IPS-20b (cell line): ENCODE measurements around the gene SPATS1.
"Not testable (repeated sequence)": the region's sequence is repeated elsewhere in the genome, so short reads cannot be mapped to it uniquely, and the experiment has no call there.

Experiments
- H3K27ac ChIP-seq: one replicate; pipeline ENCODE4 v1.5.1; 2013; ENCODE audit warnings: low read length
- H3K27me3 ChIP-seq: 2 replicates; pipeline ENCODE4 v1.6.1; 2013; ENCODE audit warnings: mild to moderate bottlenecking, low read length, inconsistent platforms; ENCODE audit not compliant: insufficient read depth
- H3K36me3 ChIP-seq: 2 replicates; pipeline ENCODE4 v1.6.1; 2013; ENCODE audit warnings: low read depth, mild to moderate bottlenecking, inconsistent platforms, low read length, moderate library complexity; ENCODE audit not compliant: insufficient read depth
- H3K4me1 ChIP-seq: 2 replicates; pipeline ENCODE4 v1.6.1; 2013; ENCODE audit warnings: mild to moderate bottlenecking, control low read depth, inconsistent platforms, low read length, moderate library complexity; ENCODE audit not compliant: insufficient read depth
- H3K4me3 ChIP-seq: 2 replicates; pipeline ENCODE4 v1.5.1; 2013; ENCODE audit warnings: mild to moderate bottlenecking, low read length, inconsistent platforms
- H3K9ac ChIP-seq: 2 replicates; pipeline ENCODE4 v1.6.1; 2013; ENCODE audit warnings: low read depth, mild to moderate bottlenecking, inconsistent platforms, low read length, moderate library complexity
- H3K9me3 ChIP-seq: 2 replicates; pipeline ENCODE4 v1.6.1; 2013; ENCODE audit warnings: mild to moderate bottlenecking, low read depth, low read length, inconsistent platforms; ENCODE audit not compliant: insufficient read depth

The SPATS1 gene

DNA sequence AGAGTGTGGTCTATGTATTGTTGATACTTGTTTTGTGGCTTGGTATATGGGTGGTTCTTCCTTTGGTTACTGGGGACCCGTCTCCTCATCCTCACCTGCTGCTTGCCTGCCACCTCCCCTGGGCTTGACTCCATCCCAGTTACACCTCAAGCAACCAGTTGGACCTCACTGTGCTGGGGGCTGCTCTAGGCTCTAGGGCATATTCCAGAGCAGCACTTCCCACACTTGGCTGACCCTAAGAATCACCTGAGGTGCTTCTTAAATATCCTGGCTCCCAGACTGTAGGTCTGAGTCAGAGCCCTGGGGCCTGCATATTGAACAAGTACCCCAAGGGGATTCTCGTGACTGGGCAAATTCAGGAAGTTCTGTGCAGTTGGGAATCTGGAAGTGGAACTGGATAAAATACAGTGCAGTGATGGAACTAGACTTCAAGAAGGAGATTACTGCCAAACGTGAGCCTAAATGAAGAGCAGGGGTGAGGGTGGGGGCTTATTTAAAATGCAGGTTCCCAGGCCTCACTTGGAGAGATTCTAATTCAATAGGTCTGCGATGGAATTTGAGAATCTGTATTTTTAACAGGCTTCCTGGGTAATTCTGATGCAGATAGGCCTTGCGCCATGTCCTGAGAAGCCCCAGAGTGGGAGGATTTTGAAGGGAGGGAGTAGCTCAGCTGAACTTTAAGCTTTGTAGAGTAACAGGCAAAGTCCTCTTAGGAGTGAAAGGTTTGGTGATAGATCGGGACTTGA, 7.6 kb downstream of the SPATS1 start:
- Histone ChIP-seq H3K36me3 (no peaks in the 10 kb centered on the region), H3K9me3 (no peaks in the 10 kb centered on the region; the same call in 1 of the 2 replicates), H3K9ac (no peak overlapping the region), H3K4me3 (no peak overlapping the region; the same call in 1 of the 2 replicates), H3K27ac (no peak overlapping the region), H3K27me3 (no peaks in the 10 kb centered on the region), H3K4me1 (peaks cover 8% of the 10 kb centered on the region)

DNA sequence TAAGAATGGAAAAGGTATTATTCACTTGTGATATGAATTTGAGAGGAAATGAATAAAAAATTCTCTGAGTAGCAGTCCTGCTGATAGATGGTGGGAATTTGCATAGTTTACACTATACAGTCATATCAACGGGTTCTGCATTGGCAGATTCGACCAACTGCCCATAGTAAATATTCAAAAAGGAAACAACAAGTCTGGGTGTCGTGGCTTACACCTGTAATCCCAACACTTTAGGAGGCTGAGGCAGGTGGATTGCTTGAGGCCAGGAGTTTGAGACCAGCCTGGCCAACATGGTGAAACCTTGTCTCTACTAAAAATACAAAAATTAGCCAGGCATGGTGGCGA, 8.2 kb downstream of the SPATS1 start:
- not testable (repeated sequence) for H3K27ac ChIP-seq, H3K27me3 ChIP-seq, H3K4me1 ChIP-seq, H3K36me3 ChIP-seq, H3K9ac ChIP-seq, H3K4me3 ChIP-seq, H3K9me3 ChIP-seq

DNA sequence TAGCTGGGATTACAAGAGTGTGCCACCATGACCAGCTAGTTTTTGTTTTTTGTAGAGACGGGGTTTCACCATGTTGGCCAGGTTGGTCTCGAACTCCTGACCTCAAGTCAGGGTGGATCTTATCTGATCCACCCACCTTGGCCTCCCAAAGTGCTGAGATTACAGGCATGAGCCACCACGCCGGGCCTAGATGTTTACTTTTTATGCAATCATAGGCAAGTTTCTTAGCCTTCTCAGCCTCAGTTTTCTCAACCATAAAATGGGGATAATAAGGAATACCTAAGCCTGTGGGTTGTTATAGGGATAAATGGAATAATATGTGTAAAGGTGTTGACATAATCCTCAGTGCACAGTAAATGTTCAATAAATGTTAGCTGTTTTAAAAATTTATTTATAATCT, 9.8 kb downstream of the SPATS1 start:
- no peaks in the 10 kb centered on the region for H3K36me3 ChIP-seq
- H3K4me1 ChIP-seq: peaks cover 8% of the 10 kb centered on the region
- no peaks in the 10 kb centered on the region for H3K27me3 ChIP-seq
- H3K4me3 ChIP-seq: no peak overlapping the region
- no peaks in the 10 kb centered on the region; the same call in 1 of the 2 replicates for H3K9me3 ChIP-seq
- H3K9ac ChIP-seq: no peak overlapping the region
- H3K27ac ChIP-seq: no peak overlapping the region

DNA sequence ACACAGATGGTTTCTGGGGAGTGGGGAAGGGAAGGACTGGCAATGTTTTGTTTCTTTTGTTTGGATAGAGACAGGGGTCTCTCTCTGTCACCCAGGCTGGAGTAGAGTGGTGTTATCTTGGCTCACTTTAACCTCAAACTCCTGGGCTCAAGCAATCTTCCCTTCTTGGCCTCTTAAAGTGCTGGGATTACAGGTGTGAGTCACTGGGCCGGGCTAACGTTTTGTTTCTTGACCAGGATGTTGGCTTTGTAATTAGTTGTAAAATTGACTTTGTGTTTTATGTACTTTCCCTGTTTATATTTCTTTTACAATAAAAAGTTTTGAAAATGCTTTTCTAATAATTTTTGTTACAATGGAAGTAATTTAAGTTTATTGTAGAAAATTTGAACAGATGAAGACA, 10.9 kb downstream of the SPATS1 start:
- Histone ChIP-seq H3K4me3 (no peak overlapping the region), H3K9ac (no peak overlapping the region), H3K27ac (no peak overlapping the region), H3K36me3 (no peaks in the 10 kb centered on the region), H3K9me3 (no peaks in the 10 kb centered on the region; the same call in 1 of the 2 replicates), H3K4me1 (peaks cover 8% of the 10 kb centered on the region), H3K27me3 (no peaks in the 10 kb centered on the region)

DNA sequence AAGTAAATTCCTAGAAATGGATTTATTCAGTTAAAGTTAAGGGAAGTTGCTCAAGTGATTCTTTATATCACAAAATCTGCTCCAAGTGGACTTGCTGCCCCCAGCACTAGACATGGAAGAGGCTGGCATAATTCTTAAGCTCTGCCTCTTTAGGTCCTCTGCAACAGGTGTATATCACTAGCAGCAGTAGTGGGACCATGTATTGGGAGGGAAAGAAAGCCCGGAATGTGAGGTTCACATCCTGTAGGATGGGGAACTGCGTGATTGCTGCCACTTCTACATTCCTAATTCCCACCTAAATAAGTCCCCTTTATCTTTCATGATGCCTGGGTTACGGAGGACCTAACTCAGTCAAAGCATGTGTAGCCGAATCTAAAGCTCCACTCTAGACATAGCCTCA, 13.2 kb downstream of the SPATS1 start:
- no peak overlapping the region for H3K9ac ChIP-seq
- H3K36me3 ChIP-seq: no peaks in the 10 kb centered on the region
- no peaks in the 10 kb centered on the region for H3K4me1 ChIP-seq
- no peaks in the 10 kb centered on the region for H3K27me3 ChIP-seq
- no peak overlapping the region for H3K4me3 ChIP-seq
- no peaks in the 10 kb centered on the region for H3K9me3 ChIP-seq
- H3K27ac ChIP-seq: no peak overlapping the region

DNA sequence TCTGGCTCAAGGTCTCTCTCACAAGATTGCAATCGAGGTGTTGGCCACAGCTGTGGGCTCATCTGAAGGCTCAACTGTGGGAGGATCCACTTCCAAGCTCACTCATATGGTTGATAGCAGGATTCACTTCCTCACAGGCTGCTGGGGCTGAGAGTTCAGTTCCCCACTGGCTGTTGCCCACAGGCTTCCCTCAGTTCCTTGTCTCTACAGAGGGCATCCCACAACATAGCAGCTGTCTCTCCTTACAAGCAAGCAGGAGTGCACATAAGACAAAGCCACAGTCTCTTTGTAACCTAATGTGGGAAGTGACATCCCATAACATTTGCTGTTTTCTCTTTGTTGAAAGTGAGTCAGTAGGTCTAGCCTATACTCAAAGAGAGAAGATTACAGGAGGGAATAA, 14.0 kb downstream of the SPATS1 start:
- H3K36me3 ChIP-seq: no peaks in the 10 kb centered on the region
- no peak overlapping the region for H3K9ac ChIP-seq
- H3K4me1 ChIP-seq: no peaks in the 10 kb centered on the region
- H3K27ac ChIP-seq: no peak overlapping the region
- no peaks in the 10 kb centered on the region for H3K9me3 ChIP-seq
- H3K4me3 ChIP-seq: no peak overlapping the region
- no peaks in the 10 kb centered on the region for H3K27me3 ChIP-seq

DNA sequence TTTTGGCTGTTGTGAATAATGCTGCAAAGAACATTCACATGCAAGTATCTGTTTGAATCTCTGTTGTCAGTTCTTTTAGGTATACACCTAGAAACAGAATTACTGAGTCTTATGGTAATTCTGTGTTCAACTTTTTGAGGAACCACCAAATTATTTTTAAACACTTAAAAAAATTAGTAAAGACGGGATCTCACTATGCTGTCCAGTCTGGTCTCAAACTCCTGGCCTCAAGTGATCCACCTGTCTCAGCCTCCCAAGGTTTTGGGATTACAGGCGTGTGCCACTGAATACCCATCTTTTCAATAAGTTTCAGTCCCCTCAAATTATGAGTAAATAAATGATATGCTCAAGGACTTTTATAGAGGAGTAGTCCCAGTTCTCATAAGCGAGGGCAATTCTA, 17.5 kb downstream of the SPATS1 start:
- H3K27me3 ChIP-seq: no peaks in the 10 kb centered on the region
- no peak overlapping the region for H3K27ac ChIP-seq
- no peak overlapping the region for H3K4me3 ChIP-seq
- no peaks in the 10 kb centered on the region for H3K4me1 ChIP-seq
- H3K9ac ChIP-seq: no peak overlapping the region
- H3K9me3 ChIP-seq: no peaks in the 10 kb centered on the region
- H3K36me3 ChIP-seq: no peaks in the 10 kb centered on the region

DNA sequence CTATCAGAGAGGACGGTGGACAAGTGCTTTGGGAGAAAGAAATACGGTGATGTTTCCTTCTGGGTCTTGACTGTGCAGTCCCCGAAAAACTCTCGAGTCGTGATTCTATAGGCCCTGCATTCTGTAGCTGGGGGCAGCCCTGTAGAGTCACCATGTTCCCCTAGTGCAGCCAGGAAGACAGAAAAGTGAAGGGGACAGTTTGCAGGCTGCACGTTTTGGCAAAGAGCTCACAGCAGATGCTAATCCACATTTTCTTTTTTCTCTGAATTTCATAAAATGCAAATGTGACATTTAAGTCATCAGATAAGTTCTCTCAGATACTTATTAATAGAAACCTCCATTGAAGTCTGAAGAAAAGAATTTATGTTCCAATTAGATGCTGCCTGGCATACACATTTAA, 19.5 kb downstream of the SPATS1 start:
- Histone ChIP-seq H3K36me3 (no peaks in the 10 kb centered on the region), H3K27ac (no peak overlapping the region), H3K4me3 (no peak overlapping the region), H3K9me3 (no peaks in the 10 kb centered on the region), H3K27me3 (no peaks in the 10 kb centered on the region), H3K9ac (no peak overlapping the region), H3K4me1 (no peaks in the 10 kb centered on the region)

DNA sequence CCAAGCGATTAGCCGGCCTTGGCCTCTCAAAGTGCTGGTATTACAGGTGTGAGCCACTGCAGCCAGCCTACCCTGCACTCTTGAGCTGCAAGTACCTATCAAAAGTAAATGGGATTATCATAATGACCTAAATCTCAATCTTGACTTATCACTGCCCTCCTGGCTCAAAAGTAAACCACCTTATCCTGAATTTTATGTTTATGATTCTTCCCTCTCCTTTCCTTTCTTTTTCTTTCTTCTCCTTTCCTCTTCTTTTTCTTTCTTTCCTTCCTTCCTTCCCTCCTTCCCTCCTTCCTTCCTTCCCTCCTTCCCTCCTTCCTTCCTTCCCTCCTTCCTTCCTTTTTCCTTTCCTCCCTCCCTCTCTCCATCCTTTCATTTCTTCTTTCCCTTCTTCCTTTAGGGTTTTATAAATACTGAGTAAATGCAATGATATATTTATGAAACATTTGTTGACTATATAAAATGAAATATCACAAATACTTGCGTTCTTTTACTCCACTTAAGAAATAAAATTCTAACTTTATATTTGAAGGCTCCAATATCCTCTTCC, 21.0 kb downstream of the SPATS1 start:
- H3K4me3 ChIP-seq: no peak overlapping the region
- no peaks in the 10 kb centered on the region for H3K27me3 ChIP-seq

DNA sequence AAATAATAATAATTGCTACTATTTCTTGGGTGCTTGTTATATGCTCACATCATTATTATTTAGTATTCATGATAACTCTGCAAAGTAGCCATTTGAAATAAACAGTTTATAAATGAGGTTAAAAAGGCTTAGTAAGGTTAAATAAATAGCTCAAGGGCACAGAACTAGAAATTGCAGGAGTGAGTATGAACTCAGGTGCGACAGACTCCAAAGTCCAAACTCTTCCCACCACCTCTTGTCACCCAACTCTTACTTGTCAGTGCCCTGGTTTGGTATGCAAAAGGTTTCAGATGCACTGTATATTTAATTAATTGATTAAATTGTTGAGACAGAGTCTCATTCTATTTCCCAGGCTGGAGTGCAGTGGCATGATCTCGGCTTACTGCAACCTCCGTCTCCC, 24.3 kb downstream of the SPATS1 start:
- no peaks in the 10 kb centered on the region for H3K4me1 ChIP-seq
- H3K27me3 ChIP-seq: no peaks in the 10 kb centered on the region
- H3K36me3 ChIP-seq: no peaks in the 10 kb centered on the region
- no peak overlapping the region for H3K27ac ChIP-seq
- H3K9ac ChIP-seq: no peak overlapping the region
- H3K4me3 ChIP-seq: no peak overlapping the region
- no peaks in the 10 kb centered on the region for H3K9me3 ChIP-seq

More for the DNA sequence above, 21.0 kb downstream of the SPATS1 start:
- Histone ChIP-seq H3K9ac (no peak overlapping the region), H3K27ac (no peak overlapping the region), H3K36me3 (no peaks in the 10 kb centered on the region), H3K4me1 (no peaks in the 10 kb centered on the region), H3K9me3 (no peaks in the 10 kb centered on the region)

DNA sequence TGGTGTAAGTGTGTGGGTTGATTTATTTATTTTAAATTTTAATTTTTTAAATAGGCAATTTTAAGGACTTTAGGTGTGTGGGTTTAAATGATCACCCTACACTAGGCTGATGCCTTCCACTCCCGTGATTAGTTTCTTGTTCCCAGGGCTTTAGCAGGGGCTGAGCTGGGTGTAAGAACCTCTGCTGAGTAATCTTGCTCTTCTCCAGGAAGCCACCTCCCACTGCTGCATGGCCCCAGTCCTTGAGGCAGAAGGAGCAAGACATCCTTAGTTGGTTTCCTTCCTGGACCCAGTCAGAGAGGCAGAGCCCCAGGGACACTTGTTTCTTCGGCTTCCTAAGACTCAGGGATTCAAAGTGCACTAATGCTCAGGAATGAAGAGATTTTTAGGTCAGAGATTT, 25.2 kb downstream of the SPATS1 start:
- no peaks in the 10 kb centered on the region for H3K4me1 ChIP-seq
- no peaks in the 10 kb centered on the region for H3K36me3 ChIP-seq
- no peaks in the 10 kb centered on the region for H3K27me3 ChIP-seq
- no peak overlapping the region for H3K4me3 ChIP-seq
- H3K27ac ChIP-seq: no peak overlapping the region
- H3K9me3 ChIP-seq: no peaks in the 10 kb centered on the region
- H3K9ac ChIP-seq: no peak overlapping the region

DNA sequence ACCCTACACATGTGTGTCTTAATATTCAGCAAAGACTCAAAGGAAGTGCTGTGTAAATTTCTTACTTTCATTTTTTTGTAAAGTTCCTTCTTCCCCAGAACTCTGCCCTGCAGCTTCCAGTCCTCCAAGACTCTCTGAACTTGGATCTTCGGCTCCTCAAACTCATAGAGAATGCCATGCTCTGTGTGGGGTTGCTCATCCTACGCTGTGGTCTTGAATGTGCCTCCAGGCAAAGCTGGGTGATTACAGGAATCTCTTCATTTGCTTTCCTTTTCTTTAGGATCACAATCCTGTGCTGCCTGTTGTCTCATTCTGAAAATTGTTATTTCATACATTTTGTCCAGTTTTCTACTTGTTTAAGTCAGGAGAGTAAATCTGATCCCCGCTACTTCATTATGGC, 30.6 kb downstream of the SPATS1 start:
- Histone ChIP-seq H3K4me3 (no peak overlapping the region), H3K9me3 (no peaks in the 10 kb centered on the region), H3K36me3 (no peaks in the 10 kb centered on the region), H3K27me3 (no peaks in the 10 kb centered on the region), H3K9ac (no peak overlapping the region), H3K27ac (no peak overlapping the region), H3K4me1 (no peaks in the 10 kb centered on the region)
